HFFc6 (cell line): ENCODE measurements around the gene GGPS1. TPM values are rescaled to one million over a fixed set of nuclear protein-coding genes. Genes with fewer than 3 reads are reported as not detected.

Source experiments
- DNase-seq: peaks from one replicate; pipeline ENCODE4 v3.0.0-alpha.2; 2018
- H3K27ac Mint-ChIP-seq: 2 replicates; pipeline ENCODE4 v1.8.0; 2020; ENCODE audit warnings: mild to moderate bottlenecking, mixed read lengths
- H3K27me3 Mint-ChIP-seq: 2 replicates; pipeline ENCODE4 v1.8.0; 2021; ENCODE audit warnings: mild to moderate bottlenecking, moderate library complexity, mixed read lengths; ENCODE audit not compliant: insufficient read depth
- H3K36me3 Mint-ChIP-seq: 2 replicates; pipeline ENCODE4 v1.8.0; 2021; ENCODE audit warnings: low read depth, mixed read lengths
- H3K4me1 Mint-ChIP-seq: 2 replicates; pipeline ENCODE4 v1.8.0; 2020; ENCODE audit warnings: low read depth, mixed read lengths
- H3K4me3 Mint-ChIP-seq: 2 replicates; pipeline ENCODE4 v1.8.0; 2020; ENCODE audit warnings: mild to moderate bottlenecking, moderate library complexity, mixed read lengths
- H3K9me3 Mint-ChIP-seq: 2 replicates; pipeline ENCODE4 v1.8.0; 2020; ENCODE audit warnings: mild to moderate bottlenecking, mixed read lengths
- CTCF ChIP-seq: fragments of 200-600 bp; sonication (generic); IDR thresholded peaks from 2 replicates; pipeline ENCODE4 v1.5.0; 2021; ENCODE audit warnings: antibody characterized with exemption, mild to moderate bottlenecking
- total RNA-seq, 6 experiments: library from RNA; stranded (reverse); fragmentation: NEBNext Ultra II Directional; extraction: Animal tissue kit (Norgen Biotek cat#: 25700); gene quantifications; 2 replicates in 1 of 6; 3 replicates in 5 of 6; pipeline ENCODE4 v1.2.3, GENCODE V29; 2021

The GGPS1 gene
- total RNA-seq, 6 experiments from 2014 or later, result 24.9 to 31.0 (median 26.7) TPM

- Mint-ChIP-seq H3K27me3 (no peaks in the 10 kb centered on the region), H3K4me1 (peaks cover 30% of the 10 kb centered on the region), H3K4me3 (no peak overlapping the region), H3K27ac (peak overlapping the region; percentile 28; the same call in 1 of the 2 replicates), H3K9me3 (no peaks in the 10 kb centered on the region), H3K36me3 (no peaks in the 10 kb centered on the region)
- peak; percentile 15 for DNase-seq
- no peak for TF ChIP-seq CTCF
Measured at GRCh38 chr1:235286667-235287066, 41.7 kb upstream of the GGPS1 start.

- Mint-ChIP-seq H3K4me1 (peaks cover 32% of the 10 kb centered on the region), H3K27me3 (no peaks in the 10 kb centered on the region), H3K27ac (no peak overlapping the region; the same call in 1 of the 2 replicates), H3K4me3 (no peak overlapping the region), H3K9me3 (no peaks in the 10 kb centered on the region), H3K36me3 (no peaks in the 10 kb centered on the region)
- no peak for TF ChIP-seq CTCF
- no peak for DNase-seq
Measured at GRCh38 chr1:235287208-235287882, 41.0 kb upstream of the GGPS1 start.

GRCh38 chr1:235289859-235290739 is 38.3 kb upstream of the GGPS1 start:
- Mint-ChIP-seq H3K4me1 (peaks cover 32% of the 10 kb centered on the region), H3K27me3 (no peaks in the 10 kb centered on the region; the same call in 1 of the 2 replicates), H3K27ac (no peak overlapping the region), H3K9me3 (no peaks in the 10 kb centered on the region), H3K36me3 (no peaks in the 10 kb centered on the region), H3K4me3 (no peak overlapping the region)
- DNase-seq, result no peak
- TF ChIP-seq CTCF, result no peak

- no peak for TF ChIP-seq CTCF
- Mint-ChIP-seq H3K4me3 (no peak overlapping the region), H3K27ac (no peak overlapping the region), H3K27me3 (no peaks in the 10 kb centered on the region; the same call in 1 of the 2 replicates), H3K4me1 (peaks cover 28% of the 10 kb centered on the region), H3K36me3 (no peaks in the 10 kb centered on the region), H3K9me3 (no peaks in the 10 kb centered on the region)
- DNase-seq, result no peak
Measured at GRCh38 chr1:235290740-235291502, 37.4 kb upstream of the GGPS1 start.

- H3K4me1 Mint-ChIP-seq, result peaks cover 23% of the 10 kb centered on the region
- no peak for TF ChIP-seq CTCF
- H3K9me3 Mint-ChIP-seq, result no peaks in the 10 kb centered on the region
- no peak for DNase-seq
- no peaks in the 10 kb centered on the region for H3K36me3 Mint-ChIP-seq
- no peaks in the 10 kb centered on the region; the same call in 1 of the 2 replicates for H3K27me3 Mint-ChIP-seq
- H3K4me3 Mint-ChIP-seq, result no peak overlapping the region
- H3K27ac Mint-ChIP-seq, result no peak overlapping the region
Measured at GRCh38 chr1:235291599-235292091, 36.7 kb upstream of the GGPS1 start.
